Activated CD8-positive, alpha-beta memory T cell treated with anti-CD3 and anti-CD28 coated beads for 36 hours (primary cell): ENCODE results near the gene CAMSAP1. TPM values are rescaled to one million over a fixed set of nuclear protein-coding genes. Genes with fewer than 3 reads are reported as not detected.
"Not testable (repeated sequence)": the region's sequence is repeated elsewhere in the genome, so short reads cannot be mapped to it uniquely, and the experiment has no call there.

ENCODE experiments used
- CTCF ChIA-PET: fragments of 350-600 bp; sonication (Branson Sonifier 250); formaldehyde crosslinking; loops from one replicate; lab custom pipeline; 2021; ENCODE audit warnings: antibody characterized with exemption; lab: Charles Lee
- POLR2A ChIA-PET: fragments of 350-600 bp; sonication (Branson Sonifier 250); formaldehyde crosslinking; loops from one replicate; lab custom pipeline; 2021; ENCODE audit warnings: antibody characterized with exemption; lab: Charles Lee
- total RNA-seq, 2 experiments: library from RNA; stranded (reverse); gene quantifications; one replicate each; pipeline ENCODE4 v1.2.3, GENCODE V29; 2021

Gene CAMSAP1
- total RNA-seq, 2 experiments from 2014 or later = 28.1 to 32.1 TPM

- ChIA-PET POLR2A (interaction anchor here (1.0 to 2.3 kb wide), 4 partner anchors 17 to 182 kb away, joined by 3 to 13 read pairs (median 8); partner anchors contain the start of genes CAMSAP1 and UBAC1), CTCF (interaction anchor here (1.1 to 1.6 kb wide), 3 partner anchors 10 to 127 kb away, joined by 3 to 5 read pairs (median 4); no protein-coding TSS in a partner anchor)
Measured at GRCh38 chr9:135924628-135925338, 17.4 kb upstream of the CAMSAP1 start.

GRCh38 chr9:135923508-135923907, 16.2 kb upstream of the CAMSAP1 start:
- ChIA-PET CTCF (interaction anchor here (1.1 kb wide), 1 partner anchor 36 kb away, joined by 4 read pairs; no protein-coding TSS in a partner anchor), POLR2A (no interaction called here)

- POLR2A ChIA-PET = no interaction called here
- CTCF ChIA-PET = interaction anchor here (1.1 kb wide), 1 partner anchor 17 kb away, joined by 3 read pairs; no protein-coding TSS in a partner anchor
Measured at GRCh38 chr9:135921749-135922310, 14.5 kb upstream of the CAMSAP1 start.

GRCh38 chr9:135920973-135921585, 13.7 kb upstream of the CAMSAP1 start:
- ChIA-PET CTCF (interaction anchor here (1.1 kb wide), 1 partner anchor 16 kb away, joined by 3 read pairs; no protein-coding TSS in a partner anchor), POLR2A (no interaction called here)

GRCh38 chr9:135920256-135920930, 13.0 kb upstream of the CAMSAP1 start:
- ChIA-PET POLR2A (no interaction called here), CTCF (no interaction called here)

GRCh38 chr9:135919318-135919890, 12.1 kb upstream of the CAMSAP1 start:
- POLR2A ChIA-PET = no interaction called here
- CTCF ChIA-PET = no interaction called here

- POLR2A ChIA-PET = interaction anchor here (0.6 kb wide), 1 partner anchor 1528 kb away, joined by 3 read pairs; no protein-coding TSS in a partner anchor
- CTCF ChIA-PET = not testable (repeated sequence)
Measured at GRCh38 chr9:135916227-135916626, 8.9 kb upstream of the CAMSAP1 start.

GRCh38 chr9:135914921-135915320, 7.6 kb upstream of the CAMSAP1 start:
- CTCF ChIA-PET = interaction anchor here (0.7 kb wide), 1 partner anchor 11 kb away, joined by 3 read pairs; no protein-coding TSS in a partner anchor

GRCh38 chr9:135911233-135911632, 3.9 kb upstream of the CAMSAP1 start:
- POLR2A ChIA-PET, CTCF ChIA-PET: not testable (repeated sequence)

More at GRCh38 chr9:135914921-135915320, 7.6 kb upstream of the CAMSAP1 start:
- POLR2A ChIA-PET = no interaction called here

- ChIA-PET POLR2A (no interaction called here), CTCF (no interaction called here)
Measured at GRCh38 chr9:135910757-135911156, 3.4 kb upstream of the CAMSAP1 start.

GRCh38 chr9:135910216-135910615, 2.9 kb upstream of the CAMSAP1 start:
- ChIA-PET CTCF (no interaction called here), POLR2A (no interaction called here)

GRCh38 chr9:135909371-135909770, 2.0 kb upstream of the CAMSAP1 start:
- ChIA-PET CTCF (no interaction called here), POLR2A (no interaction called here)

- CTCF ChIA-PET = no interaction called here
Measured at GRCh38 chr9:135908754-135909204, 1.4 kb upstream of the CAMSAP1 start.

GRCh38 chr9:135908093-135908753, 877 bp upstream of the CAMSAP1 start:
- CTCF ChIA-PET = no interaction called here
- POLR2A ChIA-PET = interaction anchor here (1.8 kb wide), 1 partner anchor 17 kb away, joined by 13 read pairs; no protein-coding TSS in a partner anchor

More at GRCh38 chr9:135908754-135909204, 1.4 kb upstream of the CAMSAP1 start:
- POLR2A ChIA-PET = interaction anchor here (1.8 kb wide), 1 partner anchor 16 kb away, joined by 13 read pairs; no protein-coding TSS in a partner anchor

GRCh38 chr9:135907006-135907430, 328 bp downstream of the CAMSAP1 start:
- CTCF ChIA-PET = interaction anchor here (0.7 kb wide), 1 partner anchor 19 kb away, joined by 3 read pairs; no protein-coding TSS in a partner anchor
- POLR2A ChIA-PET = interaction anchor here (1.0 to 1.8 kb wide), 2 partner anchors 18 to 19 kb away, joined by 7 to 13 read pairs; no protein-coding TSS in a partner anchor

GRCh38 chr9:135906291-135907005, 898 bp downstream of the CAMSAP1 start:
- CTCF ChIA-PET = interaction anchor here (0.8 to 1.1 kb wide), 3 partner anchors 20 to 61 kb away, joined by 3 to 4 read pairs (median 3); no protein-coding TSS in a partner anchor
- POLR2A ChIA-PET = interaction anchor here (0.5 to 1.0 kb wide), 2 partner anchors 19 to 52 kb away, joined by 4 to 7 read pairs; no protein-coding TSS in a partner anchor
